Measurements from ENCODE around the gene RABGAP1L.
"Not testable (repeated sequence)": the region's sequence is repeated elsewhere in the genome, so short reads cannot be mapped to it uniquely, and the experiment has no call there.

RABGAP1L gene

DNA sequence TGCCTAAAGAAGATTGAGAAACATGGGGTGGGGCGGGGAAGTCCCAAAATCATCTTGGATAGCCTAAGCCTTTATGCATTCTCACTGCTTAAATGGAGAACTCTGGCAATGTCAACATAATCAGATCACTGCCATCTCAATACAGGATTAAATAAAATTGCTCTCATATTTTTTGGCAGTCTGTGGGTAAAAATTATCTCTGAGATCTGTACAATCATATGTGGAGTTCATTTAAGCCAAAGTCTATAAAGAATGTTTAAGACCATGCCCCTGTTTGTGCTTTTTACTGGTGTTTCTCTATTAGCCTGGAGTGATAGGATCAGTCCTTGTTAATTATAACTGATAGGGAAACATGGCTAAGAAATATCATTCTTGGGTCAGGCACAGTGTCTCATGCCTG, 424.8 kb downstream of the RABGAP1L start:
- no peak overlapping the region for H3K4me3 ChIP-seq (replicated peaks; ENCODE audit: low read depth, low read length)
- no peak for DNase-seq (ENCODE audit: extremely low read depth, low read depth)
- TF ChIP-seq, protein P1, sequence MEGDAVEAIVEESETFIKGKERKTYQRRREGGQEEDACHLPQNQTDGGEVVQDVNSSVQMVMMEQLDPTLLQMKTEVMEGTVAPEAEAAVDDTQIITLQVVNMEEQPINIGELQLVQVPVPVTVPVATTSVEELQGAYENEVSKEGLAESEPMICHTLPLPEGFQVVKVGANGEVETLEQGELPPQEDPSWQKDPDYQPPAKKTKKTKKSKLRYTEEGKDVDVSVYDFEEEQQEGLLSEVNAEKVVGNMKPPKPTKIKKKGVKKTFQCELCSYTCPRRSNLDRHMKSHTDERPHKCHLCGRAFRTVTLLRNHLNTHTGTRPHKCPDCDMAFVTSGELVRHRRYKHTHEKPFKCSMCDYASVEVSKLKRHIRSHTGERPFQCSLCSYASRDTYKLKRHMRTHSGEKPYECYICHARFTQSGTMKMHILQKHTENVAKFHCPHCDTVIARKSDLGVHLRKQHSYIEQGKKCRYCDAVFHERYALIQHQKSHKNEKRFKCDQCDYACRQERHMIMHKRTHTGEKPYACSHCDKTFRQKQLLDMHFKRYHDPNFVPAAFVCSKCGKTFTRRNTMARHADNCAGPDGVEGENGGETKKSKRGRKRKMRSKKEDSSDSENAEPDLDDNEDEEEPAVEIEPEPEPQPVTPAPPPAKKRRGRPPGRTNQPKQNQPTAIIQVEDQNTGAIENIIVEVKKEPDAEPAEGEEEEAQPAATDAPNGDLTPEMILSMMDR (IDR thresholded peaks at IDR 0.05; ENCODE audit: low read depth, low read length, missing control alignments): no peak

DNA sequence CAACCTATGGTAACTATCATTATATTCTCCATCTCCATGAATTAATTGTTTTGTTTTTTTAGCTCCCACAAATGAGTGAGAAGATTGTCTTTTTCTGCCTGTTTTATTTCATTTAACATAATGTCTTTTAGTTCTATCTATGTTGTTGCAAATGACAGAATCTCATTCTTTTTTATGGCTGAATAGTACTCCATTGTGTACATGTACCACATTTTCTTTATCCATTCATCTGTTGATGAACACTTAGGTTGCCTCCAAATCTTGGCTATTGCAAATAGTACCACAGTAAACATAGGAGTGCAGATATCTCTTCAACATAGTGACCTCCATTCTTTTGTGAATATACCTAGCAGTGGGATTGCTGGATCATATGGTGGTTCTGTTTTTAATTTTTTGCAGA, 429.3 kb downstream of the RABGAP1L start:
- DNase-seq (ENCODE audit: extremely low read depth, low read depth); H3K4me3 ChIP-seq (replicated peaks; ENCODE audit: low read depth, low read length): not testable (repeated sequence)

DNA sequence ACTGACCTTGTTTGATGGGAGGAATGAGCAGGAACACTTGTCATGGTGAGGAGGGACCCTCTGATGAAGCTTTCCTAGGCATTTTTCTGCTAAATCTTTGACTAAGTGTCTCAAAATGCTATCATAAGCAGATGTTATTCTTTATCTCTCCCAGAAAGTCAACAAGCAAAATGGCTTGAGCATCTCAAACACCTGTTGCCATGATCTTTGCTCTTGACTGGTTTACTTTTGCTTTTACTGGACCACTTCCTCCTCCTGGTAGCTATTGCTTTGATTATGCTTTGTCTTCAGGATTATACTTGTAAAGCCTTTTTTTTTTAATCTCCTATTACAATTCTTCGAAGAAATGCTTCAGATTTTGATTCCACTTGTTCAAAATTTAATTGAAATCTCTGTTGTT, 445.9 kb downstream of the RABGAP1L start:
- H3K4me3 ChIP-seq (replicated peaks; ENCODE audit: low read depth, low read length): no peak overlapping the region
- DNase-seq (ENCODE audit: extremely low read depth, low read depth): no peak
- TF ChIP-seq, protein P1 (IDR thresholded peaks at IDR 0.05; ENCODE audit: low read depth, low read length, missing control alignments): no peak

DNA sequence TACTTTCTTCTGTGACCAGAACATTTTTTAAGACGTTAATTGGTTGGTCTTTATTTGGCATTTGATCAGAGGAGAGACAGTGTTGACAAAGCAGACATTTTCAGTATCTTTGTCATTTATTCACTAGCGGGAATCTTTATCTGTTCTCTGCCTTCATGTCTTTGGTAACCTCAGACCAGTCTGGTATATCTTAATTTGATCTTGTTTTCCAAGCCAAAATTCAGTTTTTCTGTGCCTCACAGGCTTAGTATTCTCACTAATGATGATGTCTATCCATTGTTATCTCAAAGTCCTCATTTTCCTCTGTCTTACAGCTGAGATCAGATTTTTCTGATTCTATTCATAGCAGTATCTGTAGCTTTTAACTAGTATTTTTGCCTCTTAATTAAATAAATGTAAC, 447.2 kb downstream of the RABGAP1L start:
- TF ChIP-seq, protein P1 (IDR thresholded peaks at IDR 0.05; ENCODE audit: low read depth, low read length, missing control alignments): no peak
- DNase-seq (ENCODE audit: extremely low read depth, low read depth): no peak
- H3K4me3 ChIP-seq (replicated peaks; ENCODE audit: low read depth, low read length): no peak overlapping the region

DNA sequence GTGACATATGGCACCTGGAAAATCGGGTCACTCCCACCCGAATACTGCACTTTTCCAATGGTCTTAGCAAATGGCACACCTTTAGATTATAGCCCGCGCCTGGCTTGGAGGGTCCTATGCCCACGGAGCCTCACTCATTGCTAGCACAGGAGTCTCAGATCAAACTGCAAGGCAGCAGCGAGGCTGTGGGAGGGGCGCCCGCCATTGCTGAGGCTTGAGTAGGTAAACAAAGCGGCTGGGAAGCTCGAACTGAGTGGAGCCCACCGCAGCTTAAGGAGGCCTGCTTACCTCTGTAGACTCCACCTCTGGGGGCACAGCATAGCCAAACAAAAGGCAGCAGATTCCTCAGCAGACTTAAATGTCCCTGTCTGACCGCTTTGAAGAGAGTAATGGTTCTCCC, 458.6 kb downstream of the RABGAP1L start:
- not testable (repeated sequence) for DNase-seq (ENCODE audit: extremely low read depth, low read depth); H3K4me3 ChIP-seq (replicated peaks; ENCODE audit: low read depth, low read length)

DNA sequence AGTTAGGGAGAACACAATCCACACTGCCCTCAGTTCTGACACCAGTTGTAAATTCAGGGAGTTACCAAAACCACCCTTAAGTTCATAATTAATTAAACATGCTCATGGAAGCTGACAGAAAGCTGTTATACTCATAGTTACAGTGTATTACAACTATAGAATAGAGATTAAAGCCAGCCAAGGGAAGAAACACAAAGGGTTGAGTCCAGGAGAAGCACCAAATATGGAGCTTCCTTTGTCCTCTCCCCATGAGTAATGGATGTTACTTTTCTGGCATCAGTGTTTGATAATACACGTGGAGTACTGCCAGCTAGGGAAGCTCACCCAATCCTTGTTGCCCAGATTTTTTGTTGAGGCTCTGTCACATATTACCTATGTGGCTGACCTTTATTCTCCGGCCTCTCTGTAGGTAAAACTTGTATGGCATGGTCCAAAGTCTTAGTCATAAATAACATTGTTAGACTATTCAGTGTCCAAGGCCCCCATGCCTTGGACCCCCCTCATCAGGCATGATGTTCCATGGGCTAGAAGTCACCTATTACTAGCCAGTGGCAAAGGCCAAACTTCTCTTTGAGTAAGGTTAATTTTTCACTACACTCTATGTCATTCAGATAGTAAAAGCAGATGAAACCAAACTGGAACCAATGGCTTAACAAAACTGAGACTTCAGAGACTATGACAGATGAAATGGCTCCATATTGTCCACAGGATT, 464.2 kb downstream of the RABGAP1L start:
- TF ChIP-seq, protein P1 (IDR thresholded peaks at IDR 0.05; ENCODE audit: low read depth, low read length, missing control alignments): no peak
- no peak for DNase-seq (ENCODE audit: extremely low read depth, low read depth)
- H3K4me3 ChIP-seq (replicated peaks; ENCODE audit: low read depth, low read length): no peak overlapping the region

DNA sequence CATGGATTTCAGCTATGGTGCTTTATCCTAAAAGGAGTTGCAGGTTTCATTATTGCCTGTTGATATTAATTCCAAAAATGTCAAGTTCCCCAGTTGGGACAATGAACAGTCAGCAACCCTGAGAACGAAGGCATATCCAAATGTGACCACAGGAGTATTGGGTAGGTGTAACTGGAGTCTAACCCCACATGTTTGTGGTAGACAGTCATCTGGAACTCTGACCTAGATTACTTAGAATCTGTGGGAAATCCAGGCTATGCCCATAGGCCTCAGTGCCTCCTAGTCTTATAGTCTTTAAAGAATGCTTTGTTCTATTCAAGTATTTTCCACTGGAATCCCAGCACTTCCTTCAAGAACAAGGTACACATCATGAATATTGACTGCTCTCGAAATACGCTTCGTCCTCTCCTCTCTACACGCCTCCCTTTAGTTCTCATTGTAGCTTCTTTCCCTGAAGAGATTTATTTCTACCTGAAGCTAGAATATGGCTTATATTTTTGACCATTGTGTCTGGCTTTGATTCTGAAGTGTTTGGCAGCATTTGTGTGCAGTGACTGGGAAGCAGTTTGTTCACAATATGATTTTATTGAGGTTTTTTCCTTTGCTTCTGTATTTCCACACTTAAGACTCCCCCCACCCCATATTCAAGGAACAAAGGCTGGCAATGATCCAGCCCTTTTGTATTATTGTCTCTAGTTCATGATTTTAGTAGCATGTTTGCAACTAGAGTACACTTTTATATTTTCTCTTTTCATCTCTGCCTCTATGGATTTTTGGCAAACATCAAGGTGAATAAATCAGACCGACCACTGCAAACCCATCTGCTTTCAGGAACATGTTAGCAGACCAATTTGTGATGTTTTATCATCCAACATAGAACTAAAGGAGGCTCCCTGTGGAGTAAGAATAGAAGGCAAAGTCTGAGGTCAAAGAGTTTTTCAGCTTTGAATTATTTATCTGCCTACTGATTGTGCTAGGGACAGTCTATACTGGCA, 467.0 kb downstream of the RABGAP1L start:
- TF ChIP-seq, protein P1 (IDR thresholded peaks at IDR 0.05; ENCODE audit: low read depth, low read length, missing control alignments): no peak

More for the DNA sequence above, 467.0 kb downstream of the RABGAP1L start:
- no peak for DNase-seq (ENCODE audit: extremely low read depth, low read depth)
- H3K4me3 ChIP-seq (replicated peaks; ENCODE audit: low read depth, low read length): no peak overlapping the region

All from HFF-Myc (cell line).